DND-41 (cell line): ENCODE data around the gene TTBK2.

ENCODE experiments used
- ATAC-seq: fragments of 200-7000 bp; cut with Tn5 transposase; 3 replicates; pipeline ENCODE4 v1.9.1; 2021; ENCODE audit warnings: low read depth; ENCODE audit not compliant: insufficient read depth
- DNase-seq: peaks from one replicate; pipeline ENCODE4 v3.0.0-alpha.2; 2020
- H2AFZ ChIP-seq: 2 replicates; pipeline ENCODE4 v1.6.0; 2012; ENCODE audit warnings: low read depth, low read length
- H3K27ac ChIP-seq: 2 replicates; pipeline ENCODE4 v1.5.1; 2012; ENCODE audit warnings: low read length, inconsistent platforms
- H3K27me3 ChIP-seq: fragments of 200-600 bp; sonication (generic); 2 replicates; pipeline ENCODE4 v1.6.0; 2012; ENCODE audit warnings: low read length, mild to moderate bottlenecking, inconsistent platforms; ENCODE audit not compliant: insufficient read depth, poor library complexity
- H3K36me3 ChIP-seq: 2 replicates; pipeline ENCODE4 v1.5.1; 2012; ENCODE audit warnings: low read length, inconsistent platforms; ENCODE audit not compliant: insufficient read depth
- H3K4me1 ChIP-seq: 2 replicates; pipeline ENCODE4 v1.5.1; 2012; ENCODE audit warnings: mild to moderate bottlenecking, low read length; ENCODE audit not compliant: insufficient read depth
- H3K4me2 ChIP-seq: 2 replicates; pipeline ENCODE4 v1.6.0; 2012; ENCODE audit warnings: mild to moderate bottlenecking, moderate library complexity, low read length, inconsistent platforms; ENCODE audit not compliant: insufficient read depth
- H3K4me3 ChIP-seq, 2 experiments: fragments of 200-600 bp in 1 of 2; shearing (Covaris generic) in 1 of 2; 2 replicates each; pipeline ENCODE4 v1.5.1; 2012 to 2016; ENCODE audit warnings: inconsistent platforms in 2 of 2, low read length in 2 of 2, mild to moderate bottlenecking in 2 of 2, low read depth in 1 of 2, moderate library complexity in 1 of 2
- H3K79me2 ChIP-seq: 2 replicates; pipeline ENCODE4 v1.6.0; 2012; ENCODE audit warnings: low read length, inconsistent platforms; ENCODE audit not compliant: insufficient read depth
- H3K9ac ChIP-seq: 2 replicates; pipeline ENCODE4 v1.6.0; 2012; ENCODE audit warnings: low read depth, mild to moderate bottlenecking, inconsistent platforms, low read length, moderate library complexity
- H3K9me3 ChIP-seq: 2 replicates; pipeline ENCODE4 v1.5.1; 2012; ENCODE audit warnings: low read length, moderate library complexity, mild to moderate bottlenecking, inconsistent platforms; ENCODE audit not compliant: insufficient read depth, severe bottlenecking
- H4K20me1 ChIP-seq: 2 replicates; pipeline ENCODE4 v1.6.0; 2012; ENCODE audit warnings: low read length; ENCODE audit not compliant: insufficient read depth
- CTCF ChIP-seq: IDR thresholded peaks from 2 replicates; pipeline ENCODE4 v1.5.1; 2012; ENCODE audit warnings: borderline replicate concordance, low read length, moderate library complexity, mild to moderate bottlenecking; ENCODE audit not compliant: poor library complexity, severe bottlenecking; ENCODE audit errors: extremely low read depth
- EZH2 ChIP-seq: IDR thresholded peaks from 3 replicates; pipeline ENCODE4 v1.6.1; 2012; ENCODE audit warnings: borderline replicate concordance, low read depth, mild to moderate bottlenecking, moderate library complexity, low read length, inconsistent platforms; ENCODE audit not compliant: severe bottlenecking

The TTBK2 gene

GRCh38 chr15:42694398-42694797 is 226.2 kb downstream of the TTBK2 start:
- Histone ChIP-seq H2AFZ (no peak overlapping the region), H3K79me2 (no peaks in the 10 kb centered on the region), H4K20me1 (no peaks in the 10 kb centered on the region), H3K4me3 (no peak overlapping the region), H3K4me1 (no peaks in the 10 kb centered on the region), H3K36me3 (no peaks in the 10 kb centered on the region; the same call in 1 of the 2 replicates), H3K9ac (no peak overlapping the region), H3K27me3 (no peaks in the 10 kb centered on the region), H3K27ac (no peak overlapping the region), H3K9me3 (no peaks in the 10 kb centered on the region), H3K4me2 (no peak overlapping the region)
- no peak for ATAC-seq
- DNase-seq = no peak
- TF ChIP-seq EZH2 (no peak), CTCF (no peak)

DNA sequence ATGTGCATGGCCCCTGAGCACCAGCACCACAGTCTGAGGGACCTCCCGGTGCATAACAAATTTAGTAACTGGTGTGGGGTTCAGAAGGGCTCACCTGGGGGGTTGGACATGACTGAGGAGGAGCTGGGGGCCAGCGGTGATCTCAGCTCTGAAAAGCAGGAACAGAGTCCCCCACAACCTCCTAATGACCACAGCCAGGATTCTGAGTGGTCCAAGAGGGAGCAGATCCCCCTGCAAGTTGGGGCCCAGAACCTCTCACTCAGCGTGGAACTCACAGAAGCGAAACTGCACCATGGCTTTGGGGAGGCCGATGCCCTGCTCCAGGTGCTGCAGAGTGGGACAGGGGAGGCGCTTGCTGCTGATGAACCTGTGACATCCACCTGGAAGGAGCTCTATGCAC is 226.6 kb downstream of the TTBK2 start:
- Histone ChIP-seq H3K9ac (no peak overlapping the region), H3K27me3 (no peaks in the 10 kb centered on the region), H3K4me2 (no peak overlapping the region), H3K79me2 (no peaks in the 10 kb centered on the region), H3K4me3 (no peak overlapping the region), H4K20me1 (no peaks in the 10 kb centered on the region), H3K27ac (no peak overlapping the region), H3K4me1 (no peaks in the 10 kb centered on the region), H3K36me3 (no peaks in the 10 kb centered on the region; the same call in 1 of the 2 replicates), H2AFZ (no peak overlapping the region), H3K9me3 (no peaks in the 10 kb centered on the region)
- no peak for ATAC-seq
- TF ChIP-seq EZH2 = no peak
- no peak for TF ChIP-seq CTCF
- no peak for DNase-seq

DNA sequence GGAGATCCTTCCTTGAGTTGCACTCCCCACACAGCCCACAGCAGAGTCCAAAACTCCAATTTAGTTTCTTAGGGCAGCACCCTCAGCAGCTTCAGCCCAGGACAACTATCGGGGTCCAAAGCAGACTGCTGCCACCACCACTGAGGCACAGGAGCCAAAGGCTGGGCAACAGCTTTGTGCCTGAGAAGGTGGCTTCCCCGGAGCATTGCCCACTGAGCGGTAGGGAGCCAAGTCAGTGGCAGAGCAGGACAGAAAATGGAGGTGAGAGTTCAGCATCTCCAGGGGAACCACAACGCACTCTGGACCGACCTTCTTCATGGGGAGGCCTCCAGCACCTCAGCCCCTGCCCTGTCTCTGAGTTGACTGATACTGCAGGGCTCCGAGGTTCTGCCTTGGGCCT is 227.1 kb downstream of the TTBK2 start:
- Histone ChIP-seq H3K79me2 (no peaks in the 10 kb centered on the region), H3K4me3 (no peak overlapping the region), H3K9ac (no peak overlapping the region), H2AFZ (no peak overlapping the region), H3K4me2 (no peak overlapping the region), H3K27me3 (no peaks in the 10 kb centered on the region), H4K20me1 (no peaks in the 10 kb centered on the region), H3K27ac (no peak overlapping the region), H3K4me1 (no peaks in the 10 kb centered on the region), H3K36me3 (no peaks in the 10 kb centered on the region; the same call in 1 of the 2 replicates), H3K9me3 (no peaks in the 10 kb centered on the region)
- DNase-seq = no peak
- TF ChIP-seq EZH2 (no peak), CTCF (no peak)
- no peak for ATAC-seq

- no peak for TF ChIP-seq CTCF
- no peak for TF ChIP-seq EZH2
- DNase-seq = no peak
Measured at GRCh38 chr15:42692997-42693396, 227.6 kb downstream of the TTBK2 start.

More at GRCh38 chr15:42692997-42693396, 227.6 kb downstream of the TTBK2 start:
- Histone ChIP-seq H2AFZ (no peak overlapping the region), H3K4me3 (no peak overlapping the region), H3K36me3 (no peaks in the 10 kb centered on the region; the same call in 1 of the 2 replicates), H3K9ac (no peak overlapping the region), H3K4me1 (no peaks in the 10 kb centered on the region), H3K79me2 (no peaks in the 10 kb centered on the region), H3K9me3 (no peaks in the 10 kb centered on the region), H4K20me1 (no peaks in the 10 kb centered on the region), H3K27ac (no peak overlapping the region), H3K4me2 (no peak overlapping the region), H3K27me3 (no peaks in the 10 kb centered on the region)
- ATAC-seq = no peak
